HEK293T (cell line): Measurements from ENCODE around the gene TRPM3.

Source experiments
- ARNT ChIP-seq: fragments of 450-650 bp; IDR thresholded peaks from 2 replicates; pipeline ENCODE4 v1.6.1; 2017; ENCODE audit warnings: mild to moderate bottlenecking
- BHLHE40 ChIP-seq: fragments of 450-650 bp; IDR thresholded peaks from 2 replicates; pipeline ENCODE4 v1.6.1; 2016; ENCODE audit warnings: mild to moderate bottlenecking, moderate library complexity, borderline replicate concordance
- ELF4 ChIP-seq: fragments of 450-650 bp; IDR thresholded peaks from 2 replicates; pipeline ENCODE4 v1.6.1; 2017; ENCODE audit warnings: antibody characterized with exemption
- FOXA1 ChIP-seq: fragments of 450-650 bp; IDR thresholded peaks from 2 replicates; pipeline ENCODE4 v1.6.1; 2016; ENCODE audit warnings: mild to moderate bottlenecking
- FOXK2 ChIP-seq: fragments of 450-650 bp; IDR thresholded peaks from 2 replicates; pipeline ENCODE4 v1.6.1; 2016; ENCODE audit warnings: mild to moderate bottlenecking
- FOXM1 ChIP-seq: fragments of 450-650 bp; IDR thresholded peaks from 2 replicates; pipeline ENCODE4 v1.6.1; 2017; ENCODE audit warnings: mild to moderate bottlenecking, borderline replicate concordance
- HDGF ChIP-seq: fragments of 450-650 bp; IDR thresholded peaks from 2 replicates; pipeline ENCODE4 v1.6.1; 2017; ENCODE audit warnings: antibody characterized with exemption, borderline replicate concordance
- NFRKB ChIP-seq: fragments of 450-650 bp; IDR thresholded peaks from 2 replicates; pipeline ENCODE4 v1.6.1; 2016; ENCODE audit warnings: mild to moderate bottlenecking, moderate library complexity
- SP1 ChIP-seq: fragments of 450-650 bp; IDR thresholded peaks from 2 replicates; pipeline ENCODE4 v1.6.1; 2017
- SUZ12 ChIP-seq: fragments of 450-650 bp; IDR thresholded peaks from 2 replicates; pipeline ENCODE4 v1.6.1; 2016; ENCODE audit warnings: mild to moderate bottlenecking
- TARDBP ChIP-seq: fragments of 450-650 bp; IDR thresholded peaks from 2 replicates; pipeline ENCODE4 v1.6.1; 2016
- TF ChIP-seq, protein P1 (sequence below): fragments of 450-650 bp; IDR thresholded peaks from 2 replicates; pipeline ENCODE4 v1.6.1; 2016

DNA sequence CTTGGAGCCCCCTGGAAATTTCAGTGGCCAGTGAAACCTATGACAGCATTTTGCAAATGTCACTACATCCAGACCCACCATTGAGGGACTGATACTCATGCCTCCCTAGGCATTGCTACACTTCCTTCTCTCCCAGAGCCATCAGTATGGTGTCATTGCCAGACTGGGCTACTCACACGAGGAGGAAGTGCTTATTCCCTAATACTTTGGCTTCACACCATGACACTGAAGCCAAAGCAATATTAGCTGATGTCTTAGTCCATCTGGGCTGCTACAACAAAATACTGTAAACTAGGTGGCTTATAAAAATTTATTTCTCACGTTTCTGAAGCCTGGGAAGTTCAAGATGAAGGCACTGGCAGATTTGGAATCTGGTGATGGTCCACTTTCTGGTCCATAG is 22.6 kb downstream of the TRPM3 start:
- TF ChIP-seq TARDBP (no peak), FOXA1 (no peak), SUZ12 (no peak), ARNT (no peak), BHLHE40 (no peak), NFRKB (no peak), ELF4 (no peak), FOXK2 (no peak), HDGF (no peak), SP1 (no peak), FOXM1 (no peak)
- TF ChIP-seq, protein P1, sequence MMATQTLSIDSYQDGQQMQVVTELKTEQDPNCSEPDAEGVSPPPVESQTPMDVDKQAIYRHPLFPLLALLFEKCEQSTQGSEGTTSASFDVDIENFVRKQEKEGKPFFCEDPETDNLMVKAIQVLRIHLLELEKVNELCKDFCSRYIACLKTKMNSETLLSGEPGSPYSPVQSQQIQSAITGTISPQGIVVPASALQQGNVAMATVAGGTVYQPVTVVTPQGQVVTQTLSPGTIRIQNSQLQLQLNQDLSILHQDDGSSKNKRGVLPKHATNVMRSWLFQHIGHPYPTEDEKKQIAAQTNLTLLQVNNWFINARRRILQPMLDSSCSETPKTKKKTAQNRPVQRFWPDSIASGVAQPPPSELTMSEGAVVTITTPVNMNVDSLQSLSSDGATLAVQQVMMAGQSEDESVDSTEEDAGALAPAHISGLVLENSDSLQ: no peak
